Coronary artery (tissue), 2 donors: ENCODE results near the gene TCF12.

Experiments used
- DNase-seq: peaks from one replicate; pipeline ENCODE4 v3.0.0-alpha.2; 2017; ENCODE audit warnings: low spot score
- H3K27ac ChIP-seq, 2 donors: fragments of 200-600 bp; sonication (generic); one replicate each; pipeline ENCODE4 v1.5.1; 2016 to 2019
- H3K4me3 ChIP-seq: fragments of 200-600 bp; sonication (generic); 2 replicates; pipeline ENCODE4 v1.5.1; 2016; ENCODE audit warnings: mild to moderate bottlenecking, moderate library complexity
- CTCF ChIP-seq: fragments of 200-600 bp; sonication (generic); IDR thresholded peaks from one replicate; pipeline ENCODE4 v1.5.1; 2019; ENCODE audit warnings: antibody characterized with exemption

TCF12 gene

GRCh38 chr15:57183041-57183440 lies 264.6 kb downstream of the TCF12 start:
- no peak for DNase-seq
- no peak for TF ChIP-seq CTCF
- Histone ChIP-seq H3K4me3 (no peak overlapping the region), H3K27ac (no peak overlapping the region)

GRCh38 chr15:57183614-57184344 lies 265.3 kb downstream of the TCF12 start:
- Histone ChIP-seq H3K4me3 (no peak overlapping the region), H3K27ac (no peak overlapping the region)
- no peak for TF ChIP-seq CTCF
- no peak for DNase-seq

DNA sequence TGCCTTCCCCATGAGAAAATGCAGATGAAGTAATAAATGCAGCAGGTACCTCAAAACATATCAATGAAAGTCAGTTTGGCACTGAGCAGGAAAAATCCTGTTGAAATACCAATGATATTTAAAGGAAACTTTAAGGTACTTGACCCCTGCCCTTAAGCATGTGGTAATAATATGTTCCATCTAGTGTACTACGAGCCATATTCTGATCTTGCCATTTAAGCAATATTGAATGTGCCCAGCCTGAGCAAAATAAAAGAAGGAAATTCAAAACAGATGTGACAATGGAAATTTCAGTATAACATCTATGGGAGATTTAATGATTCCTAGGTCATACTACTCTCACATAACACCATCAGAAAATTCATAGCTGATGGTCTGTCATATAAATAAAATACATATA lies 266.1 kb downstream of the TCF12 start:
- TF ChIP-seq CTCF = no peak
- no peak overlapping the region for H3K27ac ChIP-seq
- H3K4me3 ChIP-seq = no peak overlapping the region
- DNase-seq = no peak

DNA sequence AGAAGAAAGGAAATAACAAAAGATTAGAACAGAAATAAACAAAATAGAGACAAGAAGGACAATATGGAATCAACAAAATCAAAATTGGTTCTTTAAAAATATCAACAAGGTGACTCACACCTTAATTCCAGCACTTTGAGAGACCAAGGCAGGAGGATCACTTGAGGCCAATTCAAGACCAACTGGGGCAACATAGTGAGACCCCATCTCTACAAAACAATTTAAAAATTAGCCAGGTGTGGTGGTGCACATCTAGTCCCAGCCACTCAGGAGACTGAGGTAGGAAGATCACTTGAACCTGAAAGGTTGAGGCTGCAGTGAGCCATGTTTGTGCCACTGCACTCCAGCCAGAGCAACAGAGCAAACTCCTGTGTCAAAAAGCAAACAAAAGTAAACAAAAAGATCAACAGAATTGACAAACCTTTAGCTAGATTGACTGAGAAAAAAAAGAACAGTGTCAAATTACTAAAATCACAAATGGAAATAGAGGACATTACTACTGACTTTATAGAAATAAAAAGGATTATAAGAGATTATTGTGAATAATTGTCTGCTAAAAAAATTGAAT lies 267.1 kb downstream of the TCF12 start:
- H3K4me3 ChIP-seq = no peak overlapping the region
- no peak for TF ChIP-seq CTCF
- no peak for DNase-seq
- no peak overlapping the region for H3K27ac ChIP-seq

DNA sequence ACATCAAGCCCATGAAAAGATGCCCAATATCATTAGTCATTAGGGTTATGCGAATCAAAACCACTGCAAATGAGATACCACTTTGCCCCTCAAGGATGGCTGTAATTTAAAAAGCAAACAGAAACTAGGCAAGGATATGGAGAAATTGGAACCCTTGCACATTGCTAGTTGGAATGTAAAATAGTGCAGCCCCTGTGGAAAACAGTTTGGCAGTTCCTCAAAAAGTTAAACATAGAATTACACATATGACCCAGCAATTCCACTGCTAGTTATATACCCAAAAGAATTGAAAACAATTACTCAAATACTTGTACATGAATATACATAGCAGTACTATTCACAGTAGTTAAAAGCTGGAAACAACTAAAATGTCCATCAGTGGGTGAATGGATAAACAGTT lies 271.0 kb downstream of the TCF12 start:
- no peak overlapping the region for H3K4me3 ChIP-seq
- DNase-seq = no peak
- no peak for TF ChIP-seq CTCF
- H3K27ac ChIP-seq = no peak overlapping the region

DNA sequence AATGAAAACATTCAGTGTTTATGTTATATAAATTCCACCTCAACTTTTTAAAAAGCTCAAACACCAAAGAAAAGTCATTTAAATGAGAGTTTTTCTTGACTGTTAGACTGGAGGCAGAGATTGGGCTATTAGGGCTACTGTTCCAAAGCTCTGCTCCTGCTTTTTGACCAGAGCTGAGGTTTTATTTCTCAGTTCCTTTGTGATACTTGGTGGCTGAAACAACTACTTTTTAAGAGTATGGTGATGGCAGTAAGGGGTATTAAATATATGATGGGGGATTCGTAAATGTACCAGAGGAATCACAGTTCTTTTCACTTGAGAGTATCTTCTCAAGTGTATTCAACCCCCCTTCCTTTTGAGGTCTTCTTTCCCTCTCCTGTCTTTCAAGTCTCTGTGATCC lies 271.8 kb downstream of the TCF12 start:
- H3K27ac ChIP-seq = no peak overlapping the region
- no peak for DNase-seq
- H3K4me3 ChIP-seq = no peak overlapping the region
- no peak for TF ChIP-seq CTCF

- TF ChIP-seq CTCF = no peak
- no peak for DNase-seq
- no peak overlapping the region for H3K27ac ChIP-seq
- H3K4me3 ChIP-seq = no peak overlapping the region
Observed at GRCh38 chr15:57193161-57193560, 274.7 kb downstream of the TCF12 start.
